ENCODE results near the gene CDK6.

GRCh38 chr7:92830027-92830426 lies 6.3 kb downstream of the CDK6 start:
- TF ChIP-seq, protein P1, sequence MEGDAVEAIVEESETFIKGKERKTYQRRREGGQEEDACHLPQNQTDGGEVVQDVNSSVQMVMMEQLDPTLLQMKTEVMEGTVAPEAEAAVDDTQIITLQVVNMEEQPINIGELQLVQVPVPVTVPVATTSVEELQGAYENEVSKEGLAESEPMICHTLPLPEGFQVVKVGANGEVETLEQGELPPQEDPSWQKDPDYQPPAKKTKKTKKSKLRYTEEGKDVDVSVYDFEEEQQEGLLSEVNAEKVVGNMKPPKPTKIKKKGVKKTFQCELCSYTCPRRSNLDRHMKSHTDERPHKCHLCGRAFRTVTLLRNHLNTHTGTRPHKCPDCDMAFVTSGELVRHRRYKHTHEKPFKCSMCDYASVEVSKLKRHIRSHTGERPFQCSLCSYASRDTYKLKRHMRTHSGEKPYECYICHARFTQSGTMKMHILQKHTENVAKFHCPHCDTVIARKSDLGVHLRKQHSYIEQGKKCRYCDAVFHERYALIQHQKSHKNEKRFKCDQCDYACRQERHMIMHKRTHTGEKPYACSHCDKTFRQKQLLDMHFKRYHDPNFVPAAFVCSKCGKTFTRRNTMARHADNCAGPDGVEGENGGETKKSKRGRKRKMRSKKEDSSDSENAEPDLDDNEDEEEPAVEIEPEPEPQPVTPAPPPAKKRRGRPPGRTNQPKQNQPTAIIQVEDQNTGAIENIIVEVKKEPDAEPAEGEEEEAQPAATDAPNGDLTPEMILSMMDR (IDR thresholded peaks at IDR 0.05): no peak
- no peak for TF ChIP-seq POLR2A (IDR thresholded peaks at IDR 0.05)

All from right lobe of liver (tissue), 4 donors.